MCF 10A (cell line): Measurements from ENCODE around the gene FOXB2. TPM values are rescaled to one million over a fixed set of nuclear protein-coding genes. Genes with fewer than 3 reads are reported as not detected.

ENCODE experiments used
- BruUV-seq: library from RNA; stranded (reverse); fragments of 400-500 nt; replicated peaks from 2 replicates; lab custom pipeline; 2021; lab: Mats Ljungman, UMichigan
- CTCF ChIA-PET: fragments of 300-600 bp; sonication (Branson Sonifier 250); formaldehyde crosslinking; extraction: SDS; loops from one replicate; lab custom pipeline; 2021; ENCODE audit warnings: antibody characterized with exemption, inconsistent platforms; lab: Yijun Ruan, JAX
- POLR2A ChIA-PET: fragments of 300-600, 350-650 bp; sonication (Branson Sonifier 250); formaldehyde crosslinking; extraction: SDS; loops from one replicate; lab custom pipeline; 2020; ENCODE audit warnings: antibody characterized with exemption, inconsistent platforms; lab: Yijun Ruan, JAX
- DNase-seq: peaks from one replicate; pipeline ENCODE4 v3.0.0-alpha.2; 2018; ENCODE audit not compliant: unreplicated experiment
- H3K27ac Mint-ChIP-seq: one replicate; pipeline ENCODE4 v1.8.0; 2022; ENCODE audit warnings: mild to moderate bottlenecking, low read depth, mixed read lengths; ENCODE audit not compliant: unreplicated experiment
- H3K27me3 Mint-ChIP-seq: one replicate; pipeline ENCODE4 v1.8.0; 2022; ENCODE audit warnings: mixed read lengths; ENCODE audit not compliant: insufficient read depth, unreplicated experiment
- H3K36me3 Mint-ChIP-seq: one replicate; pipeline ENCODE4 v1.8.0; 2022; ENCODE audit warnings: mild to moderate bottlenecking, moderate library complexity, mixed read lengths; ENCODE audit not compliant: insufficient read depth, unreplicated experiment
- H3K4me1 Mint-ChIP-seq: one replicate; pipeline ENCODE4 v1.8.0; 2022; ENCODE audit warnings: mixed read lengths; ENCODE audit not compliant: insufficient read depth, unreplicated experiment
- H3K4me3 Mint-ChIP-seq: one replicate; pipeline ENCODE4 v1.8.0; 2022; ENCODE audit warnings: mild to moderate bottlenecking, moderate library complexity, mixed read lengths; ENCODE audit not compliant: unreplicated experiment
- H3K9me3 Mint-ChIP-seq: one replicate; pipeline ENCODE4 v1.8.0; 2022; ENCODE audit warnings: mixed read lengths; ENCODE audit not compliant: unreplicated experiment
- CTCF ChIP-seq: fragments of 200-600 bp; IDR thresholded peaks from one replicate; pipeline ENCODE4 v1.8.0; 2022; ENCODE audit warnings: antibody characterized with exemption, mild to moderate bottlenecking; ENCODE audit not compliant: unreplicated experiment
- intact Hi-C: fragments of 100-400 bp; cut with micrococcal nuclease; formaldehyde crosslinking; loops from 2 replicates; pipeline ENCODE4 v1.14.1; 2022
- total RNA-seq: library from RNA; stranded (reverse); gene quantifications from 2 replicates; pipeline ENCODE4 v1.2.3, GENCODE V29; 2022

FOXB2 gene
- total RNA-seq, 1 experiment from 2014 or later = not detected

GRCh38 chr9:77021291-77021894 lies 1.9 kb downstream of the FOXB2 start:
- peaks cover 13% of the 10 kb centered on the region for H3K4me1 Mint-ChIP-seq
- DNase-seq = no peak
- BruUV-seq = no TSS peak
- no peak overlapping the region for H3K27ac Mint-ChIP-seq
- ChIA-PET CTCF (interaction anchor here (0.6 kb wide), 1 partner anchor 899 kb away, joined by 3 read pairs; no protein-coding TSS in a partner anchor), POLR2A (no interaction called here)
- intact Hi-C loops = no loop called here
- no peak for TF ChIP-seq CTCF
- no peak overlapping the region for H3K4me3 Mint-ChIP-seq
- no peaks in the 10 kb centered on the region for H3K9me3 Mint-ChIP-seq
- no peaks in the 10 kb centered on the region for H3K36me3 Mint-ChIP-seq
- H3K27me3 Mint-ChIP-seq = peaks cover 21% of the 10 kb centered on the region

- Mint-ChIP-seq H3K4me1 (peaks cover 13% of the 10 kb centered on the region), H3K36me3 (no peaks in the 10 kb centered on the region), H3K27ac (no peak overlapping the region), H3K27me3 (peaks cover 15% of the 10 kb centered on the region), H3K9me3 (no peaks in the 10 kb centered on the region), H3K4me3 (no peak overlapping the region)
- BruUV-seq = no TSS peak
- CTCF ChIA-PET = no interaction called here
- intact Hi-C loops = no loop called here
- POLR2A ChIA-PET = no interaction called here
- DNase-seq = no peak
- TF ChIP-seq CTCF = no peak
Observed at GRCh38 chr9:77021922-77022782, 2.7 kb downstream of the FOXB2 start.

- H3K36me3 Mint-ChIP-seq = no peaks in the 10 kb centered on the region
- intact Hi-C loops = no loop called here
Observed at GRCh38 chr9:77022783-77023440, 3.5 kb downstream of the FOXB2 start.

More at GRCh38 chr9:77022783-77023440, 3.5 kb downstream of the FOXB2 start:
- peaks cover 7% of the 10 kb centered on the region for H3K27me3 Mint-ChIP-seq
- no peak for DNase-seq
- no peak overlapping the region for H3K4me3 Mint-ChIP-seq
- BruUV-seq = no TSS peak
- ChIA-PET POLR2A (no interaction called here), CTCF (no interaction called here)
- peaks cover 13% of the 10 kb centered on the region for H3K4me1 Mint-ChIP-seq
- no peaks in the 10 kb centered on the region for H3K9me3 Mint-ChIP-seq
- H3K27ac Mint-ChIP-seq = no peak overlapping the region
- no peak for TF ChIP-seq CTCF
